GM20431 (cell line): ENCODE data around the gene AIMP2.
"Not testable (repeated sequence)": the region's sequence is repeated elsewhere in the genome, so short reads cannot be mapped to it uniquely, and the experiment has no call there.

Experiments used
- in situ Hi-C: fragments of 300-500 bp; cut with MseI, MboI; formaldehyde crosslinking; loops from one replicate; pipeline ENCODE4 v1.15.0; 2020; ENCODE audit warnings: low sequenced_read_pairs; ENCODE audit not compliant: unreplicated experiment

Gene AIMP2

GRCh38 chr7:6008668-6009611 is at the start of gene AIMP2, which contains the start of gene PMS2:
Gene AIMP2 (plus strand): TSS chr7:6009272. CDS start chr7:6009364, 92 bp downstream.
Gene PMS2 (minus strand): TSS chr7:6009049. CDS start chr7:6009019, 30 bp downstream.
- in situ Hi-C loops, result no loop called here

- in situ Hi-C loops, result not testable (repeated sequence)
These were observed 45.9 kb upstream of the AIMP2 start for GRCh38 chr7:5963205-5963604.

GRCh38 chr7:5963810-5964209 is 45.3 kb upstream of the AIMP2 start:
- in situ Hi-C loops, result not testable (repeated sequence)

- in situ Hi-C loops, result not testable (repeated sequence)
These were observed 38.6 kb upstream of the AIMP2 start, which contains the start of gene RSPH10B for GRCh38 chr7:5970347-5970911. Gene RSPH10B (minus strand): TSS chr7:5970689. CDS start chr7:5967116, 3,573 bp downstream.

- in situ Hi-C loops, result not testable (repeated sequence)
These were observed 35.5 kb upstream of the AIMP2 start for GRCh38 chr7:5973580-5973979.

GRCh38 chr7:5979680-5980314 is 29.3 kb upstream of the AIMP2 start:
- in situ Hi-C loops, result not testable (repeated sequence)

GRCh38 chr7:5987061-5987460 is 22.0 kb upstream of the AIMP2 start:
- in situ Hi-C loops, result not testable (repeated sequence)

- in situ Hi-C loops, result loop anchor here (10.0 kb wide), 1 partner anchor 327 kb away; no protein-coding TSS in a partner anchor
These were observed 11.8 kb upstream of the AIMP2 start for GRCh38 chr7:5997210-5997808.

- in situ Hi-C loops, result no loop called here
These were observed 1.7 kb upstream of the AIMP2 start for GRCh38 chr7:6007386-6007785.

GRCh38 chr7:6007835-6008590 is 1.1 kb upstream of the AIMP2 start:
- in situ Hi-C loops, result not testable (repeated sequence)

GRCh38 chr7:6010370-6010769 is 1.3 kb downstream of the AIMP2 start:
- in situ Hi-C loops, result not testable (repeated sequence)

GRCh38 chr7:6011541-6011940 is 2.5 kb downstream of the AIMP2 start:
- in situ Hi-C loops, result no loop called here

GRCh38 chr7:6012355-6013104 is 3.5 kb downstream of the AIMP2 start:
- in situ Hi-C loops, result no loop called here

GRCh38 chr7:6015917-6016652 is 7.0 kb downstream of the AIMP2 start:
- in situ Hi-C loops, result no loop called here

- in situ Hi-C loops, result no loop called here
These were observed 7.5 kb downstream of the AIMP2 start for GRCh38 chr7:6016653-6016966.

- in situ Hi-C loops, result no loop called here
These were observed 11.6 kb downstream of the AIMP2 start for GRCh38 chr7:6020371-6021286.

GRCh38 chr7:6022707-6023106 is 13.6 kb downstream of the AIMP2 start:
- in situ Hi-C loops, result no loop called here
